ENCODE data around the gene PTPN14. TPM values are rescaled to one million over a fixed set of nuclear protein-coding genes. Genes with fewer than 3 reads are reported as not detected.

The PTPN14 gene
- total RNA-seq, 1 experiment from 2014 or later = 76.4 TPM

GRCh38 chr1:214349781-214350180 is 201.6 kb downstream of the PTPN14 start:
- no peak overlapping the region for H4K91ac ChIP-seq (ENCODE audit: insufficient read length, low read depth, low read length)
- H3K27ac ChIP-seq (ENCODE audit: insufficient read length, low read depth, low read length) = no peak overlapping the region
- H3K14ac ChIP-seq (ENCODE audit: insufficient read depth, low read length) = no peak overlapping the region
- no peaks in the 10 kb centered on the region for H3K27me3 Mint-ChIP-seq (ENCODE audit: low read depth)
- H2BK15ac ChIP-seq (ENCODE audit: low read depth, low read length) = no peak overlapping the region
- H3K9ac ChIP-seq (ENCODE audit: extremely low read depth, insufficient read length, low read length) = no peak overlapping the region
- no peaks in the 10 kb centered on the region for H3K79me2 ChIP-seq (ENCODE audit: insufficient read depth, low read length)
- peak overlapping the region in 2 of 3 experiments; percentile 8 to 92; a peak in 3 of 7 replicates for H3K27ac Mint-ChIP-seq
- H3K56ac ChIP-seq (ENCODE audit: insufficient read length, low read depth, low read length) = no peak overlapping the region
- peaks cover 20 to 21% of the 10 kb centered on the region in 2 experiments for H3K4me1 Mint-ChIP-seq
- H3K36me3 Mint-ChIP-seq (ENCODE audit: insufficient read depth in 1 of 3, low read depth in 3 of 3) = peaks cover 14 to 52% (median 39%) of the 10 kb centered on the region in 3 experiments
- no peak overlapping the region for H3K23ac ChIP-seq (ENCODE audit: insufficient read length, low read depth, low read length)
- H3K27me3 ChIP-seq (ENCODE audit: insufficient read depth, low read length) = no peaks in the 10 kb centered on the region
- peak overlapping the region; percentile 8 for H3T11ph ChIP-seq (ENCODE audit: low read length)
- no peak overlapping the region for H3K18ac ChIP-seq (ENCODE audit: insufficient read length, low read depth, low read length)
- no peaks in the 10 kb centered on the region for H3K23me2 ChIP-seq (ENCODE audit: insufficient read length, low read depth, low read length, poor library complexity, severe bottlenecking)
- no peak overlapping the region for H2BK120ac ChIP-seq (ENCODE audit: low read depth, low read length, poor library complexity, severe bottlenecking)
- no peak overlapping the region for H2BK12ac ChIP-seq (ENCODE audit: insufficient read length, low read depth, low read length)
- peaks cover 10% of the 10 kb centered on the region; the same call in 1 of the 2 replicates for H3K4me1 ChIP-seq (ENCODE audit: insufficient read depth, low read length)
- H3K9me3 Mint-ChIP-seq = peaks cover 4 to 8% of the 10 kb centered on the region in 2 experiments; a peak in 4 of 5 replicates
- no peak for TF ChIP-seq CTCF (conservative IDR thresholded peaks at IDR 0.05)
- H4K20me1 ChIP-seq (ENCODE audit: control insufficient read depth, insufficient read depth, insufficient read length) = no peaks in the 10 kb centered on the region
- no peak overlapping the region for H4K8ac ChIP-seq (replicated peaks; ENCODE audit: insufficient read length, low read depth, low read length)
- no peak overlapping the region for H4K5ac ChIP-seq (ENCODE audit: insufficient read length, low read depth, low read length)
- H3K4me3 Mint-ChIP-seq = no peak overlapping the region
- no peak overlapping the region for H2BK5ac ChIP-seq (ENCODE audit: insufficient read length, low read length)
- H3K9me3 ChIP-seq (ENCODE audit: control insufficient read depth, low read depth, low read length) = no peaks in the 10 kb centered on the region
- no peak overlapping the region for H2BK20ac ChIP-seq (ENCODE audit: low read depth, low read length, poor library complexity, severe bottlenecking)
- no peak overlapping the region for H2AK5ac ChIP-seq (ENCODE audit: insufficient read length, low read length)
- H3K4me2 ChIP-seq (ENCODE audit: insufficient read depth, insufficient read length, low read length) = no peak overlapping the region
- H3K4ac ChIP-seq (ENCODE audit: low read depth, low read length) = no peak overlapping the region
- no CpG with 5 or more reads among the region's 2 CpGs for WGBS (ENCODE audit: extremely low coverage, insufficient read length, low lambda C conversion rate)
- no peaks in the 10 kb centered on the region for H3K79me1 ChIP-seq (ENCODE audit: insufficient read depth, low read depth, low read length, poor library complexity, severe bottlenecking)
- no peak overlapping the region for H2AFZ ChIP-seq (ENCODE audit: low read length)
- DNase-seq = no peak
